Uterus (tissue), 4 donors: ENCODE data around the gene CNTF. TPM values are rescaled to one million over a fixed set of nuclear protein-coding genes. Genes with fewer than 3 reads are reported as not detected.

Source experiments
- DNase-seq, 2 donors: peaks; one replicate each; pipeline ENCODE4 v3.0.0-alpha.2; 2019 to 2020
- H3K27ac ChIP-seq, 2 donors: fragments of 200-600 bp; sonication (generic); 1 replicate in 1 of 2; 2 replicates in 1 of 2; pipeline ENCODE4 v1.5.1; 2016 to 2018
- H3K27me3 ChIP-seq, 2 donors: fragments of 200-600 bp; sonication (generic); one replicate each; pipeline ENCODE4 v1.5.1; 2018 to 2019; ENCODE audit warnings: control low read depth in 1 of 2
- H3K36me3 ChIP-seq, 2 donors: fragments of 200-600 bp; sonication (generic); one replicate each; pipeline ENCODE4 v1.5.1; 2019; ENCODE audit warnings: control low read depth in 1 of 2
- H3K4me1 ChIP-seq, 2 donors: fragments of 200-600 bp; sonication (generic); one replicate each; pipeline ENCODE4 v1.5.1; 2018 to 2019; ENCODE audit warnings: control low read depth in 1 of 2
- H3K4me3 ChIP-seq, 2 donors: fragments of 200-600 bp; sonication (generic); 1 replicate in 1 of 2; 2 replicates in 1 of 2; pipeline ENCODE4 v1.5.1; 2018 to 2019; ENCODE audit warnings: mild to moderate bottlenecking in 1 of 2
- H3K9me3 ChIP-seq, 2 donors: fragments of 200-600 bp; sonication (generic); one replicate each; pipeline ENCODE4 v1.5.1; 2019; ENCODE audit warnings: control low read depth in 1 of 2
- POLR2A ChIP-seq, 2 donors: fragments of 450-650 bp; IDR thresholded peaks; one replicate each; pipeline ENCODE4 v1.6.1; 2016; ENCODE audit warnings: antibody characterized with exemption in 2 of 2, mild to moderate bottlenecking in 1 of 2, moderate library complexity in 1 of 2
- intact Hi-C: fragments of 100-400 bp; cut with DNase I; formaldehyde crosslinking; loops from one replicate; pipeline ENCODE4 v1.15.1; 2023; ENCODE audit warnings: low total_unique reads
- total RNA-seq, 4 donors: library from RNA; depleted of rRNA in 3 of 4; stranded (reverse); fragments of >200 nt in 3 of 4; gene quantifications; one replicate each; pipeline versions ENCODE4 v1.1.0 to v1.2.4, GENCODE V29; 2014 to 2023
- TF ChIP-seq, protein P1 (sequence below), 4 experiments: fragments of 200-600 bp in 2 of 4; fragments of 450-650 bp in 2 of 4; sonication (generic) in 2 of 4; IDR thresholded peaks; one replicate each; pipeline ENCODE4 v1.5.1; 2016 to 2019; ENCODE audit warnings: antibody characterized with exemption in 4 of 4, mild to moderate bottlenecking in 2 of 4, moderate library complexity in 1 of 4
- donor health status: DM: yes; HTN: yes; CAD: no.

Gene CNTF
- total RNA-seq, 4 donors from 2014 or later, result 1.1 to 1.2 TPM; not detected in 2

DNA sequence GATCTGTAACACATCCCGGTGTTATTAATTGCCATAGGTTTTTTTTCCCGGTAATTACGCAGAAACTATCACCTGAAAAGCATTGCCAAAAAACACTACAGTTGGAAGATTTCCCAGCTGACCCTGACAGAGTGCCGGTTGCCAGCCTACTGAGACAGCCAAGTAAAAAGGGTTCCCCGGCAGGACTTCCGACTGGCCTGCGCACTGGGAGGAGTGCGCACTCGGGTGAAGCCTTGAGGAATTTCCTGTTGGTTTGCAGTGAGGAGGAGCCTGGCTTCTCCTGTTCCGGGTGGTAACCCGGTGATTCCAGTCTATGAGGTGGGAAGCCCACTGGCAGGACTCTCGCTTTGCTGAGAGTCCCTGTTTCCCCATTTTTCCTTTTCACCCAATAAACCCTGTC is 52.1 kb downstream of the CNTF start:
- Histone ChIP-seq H3K36me3 (no peaks in the 10 kb centered on the region), H3K27ac (no peak overlapping the region), H3K4me3 (no peak overlapping the region), H3K4me1 (no peaks in the 10 kb centered on the region), H3K9me3 (no peaks in the 10 kb centered on the region), H3K27me3 (no peaks in the 10 kb centered on the region)
- TF ChIP-seq, protein P1, sequence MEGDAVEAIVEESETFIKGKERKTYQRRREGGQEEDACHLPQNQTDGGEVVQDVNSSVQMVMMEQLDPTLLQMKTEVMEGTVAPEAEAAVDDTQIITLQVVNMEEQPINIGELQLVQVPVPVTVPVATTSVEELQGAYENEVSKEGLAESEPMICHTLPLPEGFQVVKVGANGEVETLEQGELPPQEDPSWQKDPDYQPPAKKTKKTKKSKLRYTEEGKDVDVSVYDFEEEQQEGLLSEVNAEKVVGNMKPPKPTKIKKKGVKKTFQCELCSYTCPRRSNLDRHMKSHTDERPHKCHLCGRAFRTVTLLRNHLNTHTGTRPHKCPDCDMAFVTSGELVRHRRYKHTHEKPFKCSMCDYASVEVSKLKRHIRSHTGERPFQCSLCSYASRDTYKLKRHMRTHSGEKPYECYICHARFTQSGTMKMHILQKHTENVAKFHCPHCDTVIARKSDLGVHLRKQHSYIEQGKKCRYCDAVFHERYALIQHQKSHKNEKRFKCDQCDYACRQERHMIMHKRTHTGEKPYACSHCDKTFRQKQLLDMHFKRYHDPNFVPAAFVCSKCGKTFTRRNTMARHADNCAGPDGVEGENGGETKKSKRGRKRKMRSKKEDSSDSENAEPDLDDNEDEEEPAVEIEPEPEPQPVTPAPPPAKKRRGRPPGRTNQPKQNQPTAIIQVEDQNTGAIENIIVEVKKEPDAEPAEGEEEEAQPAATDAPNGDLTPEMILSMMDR (IDR thresholded peaks at IDR 0.05), result no peak
- TF ChIP-seq POLR2A (IDR thresholded peaks at IDR 0.05), result no peak
- no peak for DNase-seq
- intact Hi-C loops, result no loop called here

Other genes with a start within 250 kb of the CNTF start
- gene OR5B3, start 215.8 kb upstream of the CNTF start, total RNA-seq, result not detected
- not detected for gene OR5B2, start 194.5 kb upstream of the CNTF start, total RNA-seq
- gene OR5B12, start 180.4 kb upstream of the CNTF start, total RNA-seq, result under 1 TPM in 1 of 4 donors, not detected in 3; 0.14 TPM
- gene OR5B21, start 114.6 kb upstream of the CNTF start, total RNA-seq, result not detected
- 10 to 100 TPM in 2 of 4 donors, 1 to 10 TPM in 1, under 1 TPM in 1; 0.59 to 11.1 (median 8.8) TPM for gene LPXN, start 46.8 kb upstream of the CNTF start, total RNA-seq
- 10 to 100 TPM; 19.2 to 57.7 (median 48.9) TPM for gene ZFP91, start 43.6 kb upstream of the CNTF start, total RNA-seq
- gene GLYAT, start 109.3 kb downstream of the CNTF start, total RNA-seq, result not detected
- gene GLYATL2, start 222.0 kb downstream of the CNTF start, total RNA-seq, result 1 to 10 TPM in 1 of 4 donors, not detected in 3; 4.2 TPM